ENCODE measurements around the gene PLA2G4A. TPM values are rescaled to one million over a fixed set of nuclear protein-coding genes. Genes with fewer than 3 reads are reported as not detected.

PLA2G4A gene
- total RNA-seq, 4 donors from 2014 or later = 3.0 to 4.6 (median 4.1) TPM

GRCh38 chr1:186899977-186900376, 71.2 kb downstream of the PLA2G4A start:
- H3K9me3 ChIP-seq = no peaks in the 10 kb centered on the region
- intact Hi-C loops (cut with DNase I) = no loop called here
- H3K27me3 ChIP-seq = no peaks in the 10 kb centered on the region
- H3K4me1 ChIP-seq = peaks cover 0 to 7% (median 0%) of the 10 kb centered on the region in 4 donors
- no peak for DNase-seq (ENCODE audit: extremely low spot score)
- no peak overlapping the region for H3K27ac ChIP-seq (replicated peaks in 1 of 4)
- TF ChIP-seq POLR2AphosphoS5 (IDR thresholded peaks at IDR 0.05) = no peak
- TF ChIP-seq EP300 (IDR thresholded peaks at IDR 0.05) = no peak
- TF ChIP-seq POLR2A (IDR thresholded peaks at IDR 0.05; ENCODE audit: low read depth) = no peak
- TF ChIP-seq CTCF (IDR thresholded peaks at IDR 0.05) = no peak
- no peak overlapping the region for H3K4me3 ChIP-seq
- 88% methylated on average over 2 of the region's 2 CpGs for WGBS
- no peaks in the 10 kb centered on the region for H3K36me3 ChIP-seq

GRCh38 chr1:186900539-186901237, 71.9 kb downstream of the PLA2G4A start:
- WGBS = 80% methylated on average over 5 of the region's 5 CpGs
- no peak for TF ChIP-seq POLR2A (IDR thresholded peaks at IDR 0.05; ENCODE audit: low read depth)
- no peak for TF ChIP-seq POLR2AphosphoS5 (IDR thresholded peaks at IDR 0.05)
- no peak for TF ChIP-seq CTCF (IDR thresholded peaks at IDR 0.05)
- no peak for TF ChIP-seq EP300 (IDR thresholded peaks at IDR 0.05)

GRCh38 chr1:186901631-186902030, 72.9 kb downstream of the PLA2G4A start:
- Histone ChIP-seq H3K27ac (replicated peaks in 1 of 4) (no peak overlapping the region), H3K27me3 (no peaks in the 10 kb centered on the region), H3K36me3 (no peaks in the 10 kb centered on the region), H3K4me1 (peaks cover 0 to 2% (median 0%) of the 10 kb centered on the region in 4 donors), H3K4me3 (no peak overlapping the region), H3K9me3 (no peaks in the 10 kb centered on the region)
- no peak for TF ChIP-seq EP300 (IDR thresholded peaks at IDR 0.05)
- TF ChIP-seq POLR2A (IDR thresholded peaks at IDR 0.05; ENCODE audit: low read depth) = no peak
- TF ChIP-seq POLR2AphosphoS5 (IDR thresholded peaks at IDR 0.05) = no peak
- TF ChIP-seq CTCF (IDR thresholded peaks at IDR 0.05) = no peak
- intact Hi-C loops (cut with DNase I) = no loop called here
- DNase-seq (ENCODE audit: extremely low spot score) = no peak

More at GRCh38 chr1:186900539-186901237, 71.9 kb downstream of the PLA2G4A start:
- no peak for DNase-seq (ENCODE audit: extremely low spot score)
- Histone ChIP-seq H3K27ac (replicated peaks in 1 of 4) (no peak overlapping the region), H3K4me3 (no peak overlapping the region), H3K27me3 (no peaks in the 10 kb centered on the region), H3K36me3 (no peaks in the 10 kb centered on the region), H3K4me1 (peaks cover 0 to 7% (median 0%) of the 10 kb centered on the region in 4 donors), H3K9me3 (no peaks in the 10 kb centered on the region)
- intact Hi-C loops (cut with DNase I) = no loop called here

- Histone ChIP-seq H3K27ac (replicated peaks in 1 of 4) (no peak overlapping the region), H3K9me3 (no peaks in the 10 kb centered on the region), H3K4me3 (no peak overlapping the region), H3K4me1 (no peaks in the 10 kb centered on the region), H3K36me3 (no peaks in the 10 kb centered on the region), H3K27me3 (no peaks in the 10 kb centered on the region)
- intact Hi-C loops (cut with DNase I) = no loop called here
- 83% methylated on average over 7 of the region's 7 CpGs for WGBS
- TF ChIP-seq POLR2AphosphoS5 (IDR thresholded peaks at IDR 0.05) (no peak), POLR2A (IDR thresholded peaks at IDR 0.05; ENCODE audit: low read depth) (no peak), CTCF (IDR thresholded peaks at IDR 0.05) (no peak), EP300 (IDR thresholded peaks at IDR 0.05) (no peak)
- DNase-seq (ENCODE audit: extremely low spot score) = no peak
Observed at GRCh38 chr1:186903374-186904136, 74.8 kb downstream of the PLA2G4A start.
